ENCODE results near the gene OR52E1. TPM values are rescaled to one million over a fixed set of nuclear protein-coding genes. Genes with fewer than 3 reads are reported as not detected.

Gene OR52E1
- total RNA-seq, 4 donors from 2014 or later, result not detected

GRCh38 chr11:5118893-5119292 is 49.5 kb downstream of the OR52E1 start:
- intact Hi-C loops (cut with DNase I; ENCODE audit: low total_unique reads), result no loop called here
- Histone ChIP-seq H3K27ac (no peak overlapping the region), H3K4me3 (no peak overlapping the region), H3K4me1 (no peaks in the 10 kb centered on the region), H3K27me3 (no peaks in the 10 kb centered on the region), H3K36me3 (no peaks in the 10 kb centered on the region), H3K9me3 (no peaks in the 10 kb centered on the region)
- in situ Hi-C loops (cut with MboI; ENCODE audit: low pct_ligation_motif_present in 1 of 4, low pct_unique_long_range_greater_than_20kb in 1 of 4, low sequenced_read_pairs in 3 of 4), result no loop called here
- WGBS, 2 donors (ENCODE audit: low coverage in 1 of 2), result 42 to 50% methylated on average over 1 of the region's 1 CpG
- TF ChIP-seq EP300 (IDR thresholded peaks at IDR 0.05; ENCODE audit: low read depth), result no peak
- no peak for TF ChIP-seq POLR2A (IDR thresholded peaks at IDR 0.05)
- TF ChIP-seq CTCF (IDR thresholded peaks at IDR 0.05), result no peak
- no peak for TF ChIP-seq POLR2AphosphoS5 (IDR thresholded peaks at IDR 0.05)
- no peak for DNase-seq

Other genes with a start within 250 kb of the OR52E1 start
- not detected for gene OR51F2, start 248.3 kb upstream of the OR52E1 start, total RNA-seq
- not detected for gene OR51S1, start 220.4 kb upstream of the OR52E1 start, total RNA-seq
- gene OR51T1, start 187.7 kb upstream of the OR52E1 start, total RNA-seq, result not detected
- gene OR51A7, start 165.8 kb upstream of the OR52E1 start, total RNA-seq, result not detected
- not detected for gene OR51G2, start 150.2 kb upstream of the OR52E1 start, total RNA-seq
- not detected for gene OR51G1, start 145.2 kb upstream of the OR52E1 start, total RNA-seq
- gene OR51A4, start 122.0 kb upstream of the OR52E1 start, total RNA-seq, result not detected
- gene OR51A2, start 113.9 kb upstream of the OR52E1 start, total RNA-seq, result not detected
- gene OR51L1, start 74.7 kb upstream of the OR52E1 start, total RNA-seq, result not detected
- not detected for gene OR52J3, start 23.0 kb upstream of the OR52E1 start, total RNA-seq
- not detected for gene OR52E2, start 9.9 kb upstream of the OR52E1 start, total RNA-seq
- not detected for gene OR52A5, start 68.8 kb downstream of the OR52E1 start, total RNA-seq
- gene OR52A1, start 85.2 kb downstream of the OR52E1 start, total RNA-seq, result not detected
- not detected for gene OR51V1, start 131.1 kb downstream of the OR52E1 start, total RNA-seq
- 1 to 10 TPM in 2 of 4 donors, not detected in 2; 1.1 to 2.0 TPM for gene HBB, start 157.5 kb downstream of the OR52E1 start, total RNA-seq
- not detected for gene HBD, start 164.9 kb downstream of the OR52E1 start, total RNA-seq
- not detected for gene HBG1, start 180.3 kb downstream of the OR52E1 start, total RNA-seq
- not detected for gene HBG2, start 185.2 kb downstream of the OR52E1 start, total RNA-seq
- gene HBE1, start 200.4 kb downstream of the OR52E1 start, total RNA-seq, result not detected
- gene OR51B4, start 232.4 kb downstream of the OR52E1 start, total RNA-seq, result not detected

Measured in transverse colon (tissue), 4 donors.